Measurements from ENCODE around the gene SLF2. TPM values are rescaled to one million over a fixed set of nuclear protein-coding genes. Genes with fewer than 3 reads are reported as not detected.

Gene SLF2
- total RNA-seq, 1 donor from 2014 or later, result 22.2 TPM

DNA sequence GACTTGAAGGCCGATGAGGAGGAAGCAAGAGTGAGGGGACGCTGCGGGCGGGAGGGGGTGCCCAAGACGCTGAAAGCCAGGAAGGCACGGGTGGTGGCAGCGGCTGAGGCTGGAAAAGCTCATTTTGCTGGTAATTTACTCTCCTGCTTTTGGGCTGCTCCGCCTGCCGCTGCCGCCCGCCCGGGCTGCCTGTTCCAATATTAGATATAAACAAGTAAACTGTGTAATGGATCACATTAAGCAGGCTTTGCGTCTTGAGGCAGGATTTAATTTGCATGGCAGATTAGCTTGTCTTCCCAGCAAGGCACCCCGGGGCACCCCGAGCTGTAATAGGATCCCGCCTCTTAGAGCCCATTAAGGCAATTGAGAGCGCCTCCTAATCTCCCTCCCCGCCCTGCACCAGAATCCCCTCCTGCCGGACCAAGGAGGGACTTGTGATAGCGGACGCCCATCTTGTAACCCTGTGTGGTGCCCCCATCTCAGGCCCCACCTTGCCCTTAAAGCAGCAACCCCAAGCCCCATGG, 46.1 kb upstream of the SLF2 start:
- TF ChIP-seq, protein P1, sequence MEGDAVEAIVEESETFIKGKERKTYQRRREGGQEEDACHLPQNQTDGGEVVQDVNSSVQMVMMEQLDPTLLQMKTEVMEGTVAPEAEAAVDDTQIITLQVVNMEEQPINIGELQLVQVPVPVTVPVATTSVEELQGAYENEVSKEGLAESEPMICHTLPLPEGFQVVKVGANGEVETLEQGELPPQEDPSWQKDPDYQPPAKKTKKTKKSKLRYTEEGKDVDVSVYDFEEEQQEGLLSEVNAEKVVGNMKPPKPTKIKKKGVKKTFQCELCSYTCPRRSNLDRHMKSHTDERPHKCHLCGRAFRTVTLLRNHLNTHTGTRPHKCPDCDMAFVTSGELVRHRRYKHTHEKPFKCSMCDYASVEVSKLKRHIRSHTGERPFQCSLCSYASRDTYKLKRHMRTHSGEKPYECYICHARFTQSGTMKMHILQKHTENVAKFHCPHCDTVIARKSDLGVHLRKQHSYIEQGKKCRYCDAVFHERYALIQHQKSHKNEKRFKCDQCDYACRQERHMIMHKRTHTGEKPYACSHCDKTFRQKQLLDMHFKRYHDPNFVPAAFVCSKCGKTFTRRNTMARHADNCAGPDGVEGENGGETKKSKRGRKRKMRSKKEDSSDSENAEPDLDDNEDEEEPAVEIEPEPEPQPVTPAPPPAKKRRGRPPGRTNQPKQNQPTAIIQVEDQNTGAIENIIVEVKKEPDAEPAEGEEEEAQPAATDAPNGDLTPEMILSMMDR (IDR thresholded peaks at IDR 0.05; ENCODE audit: insufficient read depth, low read length, poor library complexity, severe bottlenecking), result no peak

DNA sequence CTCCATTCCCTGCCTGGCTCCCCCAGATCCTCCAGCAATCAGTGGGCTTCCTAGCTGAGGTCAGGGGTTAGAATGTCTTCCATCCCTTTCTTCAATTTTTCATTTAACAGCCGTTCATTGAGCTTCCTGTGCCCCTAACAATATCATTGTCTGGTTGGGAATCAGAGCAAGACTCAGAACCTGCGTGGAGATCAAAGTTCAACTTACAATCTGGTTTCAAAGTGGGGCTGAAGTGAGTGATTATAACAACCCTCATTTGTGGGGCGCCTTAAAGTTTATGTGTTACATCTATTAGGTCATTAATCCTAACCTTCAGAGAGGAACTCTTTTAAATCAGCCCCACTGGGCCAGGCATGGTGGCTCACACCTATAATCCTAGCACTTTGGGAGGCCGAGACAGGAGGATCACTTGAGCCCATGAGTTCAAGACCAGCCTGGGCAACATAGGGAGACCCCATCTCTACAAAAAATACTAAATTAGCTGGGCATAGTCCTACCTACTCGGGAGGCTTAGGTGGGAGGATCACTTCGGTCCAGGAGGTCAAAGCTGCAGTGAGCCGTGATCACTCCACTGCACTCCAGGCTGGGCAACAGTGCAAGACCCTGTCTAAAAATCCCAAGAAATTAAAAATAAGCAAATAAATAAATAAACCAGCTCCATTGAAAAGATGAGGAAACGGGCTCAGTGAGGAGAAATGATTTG, 45.4 kb upstream of the SLF2 start:
- Histone ChIP-seq H3K4me3 (ENCODE audit: low read depth, low read length) (no peak overlapping the region), H3K27me3 (ENCODE audit: control insufficient read depth, insufficient read depth, low read length) (peaks cover 18% of the 10 kb centered on the region)
- TF ChIP-seq, protein P1 (IDR thresholded peaks at IDR 0.05; ENCODE audit: insufficient read depth, low read length, poor library complexity, severe bottlenecking), result no peak

More for the DNA sequence above, 46.1 kb upstream of the SLF2 start:
- DNase-seq (ENCODE audit: low read depth), result no peak
- H3K4me3 ChIP-seq (ENCODE audit: low read depth, low read length), result no peak overlapping the region
- H3K36me3 ChIP-seq (ENCODE audit: control insufficient read depth, insufficient read depth, low read length), result no peaks in the 10 kb centered on the region
- peaks cover 18% of the 10 kb centered on the region for H3K27me3 ChIP-seq (ENCODE audit: control insufficient read depth, insufficient read depth, low read length)

DNA sequence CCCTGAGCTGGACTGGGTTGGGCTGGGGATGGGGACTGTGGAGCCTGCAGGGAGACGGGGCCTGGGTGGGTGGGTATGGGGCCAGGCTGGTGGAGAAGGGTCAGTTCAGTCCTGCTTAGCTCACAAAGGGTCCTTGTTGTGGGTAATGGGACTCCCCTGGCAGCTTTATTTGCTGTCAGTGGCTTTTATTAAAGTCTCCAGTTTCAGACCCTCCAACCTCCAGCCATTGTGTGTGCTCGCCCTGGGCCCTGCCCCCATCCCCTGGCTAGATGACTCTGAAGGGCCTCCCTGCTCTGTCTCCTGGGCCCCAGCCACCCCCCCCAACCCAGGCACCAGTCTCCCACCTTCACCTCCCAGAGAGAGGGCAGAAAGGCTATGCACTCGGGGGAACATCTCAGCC, 44.4 kb upstream of the SLF2 start:
- Histone ChIP-seq H3K27me3 (ENCODE audit: control insufficient read depth, insufficient read depth, low read length) (peaks cover 13% of the 10 kb centered on the region), H3K4me3 (ENCODE audit: low read depth, low read length) (no peak overlapping the region), H3K36me3 (ENCODE audit: control insufficient read depth, insufficient read depth, low read length) (no peaks in the 10 kb centered on the region)
- TF ChIP-seq, protein P1 (IDR thresholded peaks at IDR 0.05; ENCODE audit: insufficient read depth, low read length, poor library complexity, severe bottlenecking), result no peak
- no peak for DNase-seq (ENCODE audit: low read depth)

More for the DNA sequence above, 45.4 kb upstream of the SLF2 start:
- no peaks in the 10 kb centered on the region for H3K36me3 ChIP-seq (ENCODE audit: control insufficient read depth, insufficient read depth, low read length)
- DNase-seq (ENCODE audit: low read depth), result no peak

DNA sequence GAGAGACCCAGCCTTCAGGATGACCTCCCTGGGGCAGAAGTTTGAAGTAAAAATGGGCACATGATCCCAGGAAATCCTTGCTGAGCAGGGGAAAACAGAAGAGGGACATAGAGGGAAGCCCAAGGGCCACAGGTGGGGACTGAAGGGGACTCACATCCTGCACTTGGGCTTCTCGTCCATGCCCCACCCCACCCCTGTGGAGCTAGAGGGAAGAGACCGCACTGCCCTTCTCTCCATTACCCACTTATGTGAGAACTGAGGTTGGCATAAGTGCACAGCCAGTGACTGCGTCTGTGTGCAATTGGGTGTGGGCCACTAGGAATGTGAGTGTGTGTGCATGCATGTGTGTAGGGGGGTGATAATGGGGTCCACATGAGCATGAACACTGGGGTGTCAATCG, 43.4 kb upstream of the SLF2 start:
- Histone ChIP-seq H3K36me3 (ENCODE audit: control insufficient read depth, insufficient read depth, low read length) (no peaks in the 10 kb centered on the region), H3K27me3 (ENCODE audit: control insufficient read depth, insufficient read depth, low read length) (peaks cover 13% of the 10 kb centered on the region), H3K4me3 (ENCODE audit: low read depth, low read length) (no peak overlapping the region)
- TF ChIP-seq, protein P1 (IDR thresholded peaks at IDR 0.05; ENCODE audit: insufficient read depth, low read length, poor library complexity, severe bottlenecking), result no peak
- no peak for DNase-seq (ENCODE audit: low read depth)

DNA sequence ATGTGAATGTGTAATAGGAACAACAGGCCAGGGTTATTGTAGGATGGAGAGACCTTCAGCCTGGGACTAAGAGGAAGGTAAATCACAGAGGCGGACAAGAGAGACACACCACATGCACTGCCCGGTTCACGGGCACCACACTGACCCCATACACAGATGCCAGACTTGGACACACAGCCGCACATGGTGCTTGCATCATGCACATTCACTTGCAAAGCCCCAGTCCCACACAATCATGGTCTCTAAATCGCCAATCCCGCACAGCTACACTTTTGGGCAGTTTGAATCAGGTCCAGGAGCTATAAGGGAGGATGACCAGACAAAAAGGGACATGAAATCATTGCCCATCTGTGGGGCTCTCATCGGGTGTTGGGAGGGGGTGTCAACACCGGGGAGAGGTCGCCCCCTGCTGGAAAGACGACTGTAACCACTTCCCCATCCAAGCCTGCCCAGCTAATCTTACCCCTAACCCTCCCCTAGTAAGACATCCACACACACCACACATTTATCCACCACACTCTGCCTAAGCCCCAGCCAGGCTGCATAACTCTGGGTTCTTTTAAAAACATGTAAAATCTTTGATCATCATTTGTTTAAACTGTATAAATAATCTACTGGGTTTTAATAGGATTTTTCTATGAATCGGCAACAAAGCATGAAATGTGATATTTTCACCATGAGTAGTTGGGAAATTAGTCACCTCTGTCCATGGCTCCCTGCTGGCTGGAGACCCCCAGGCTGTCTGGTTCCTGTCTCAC, 40.5 kb upstream of the SLF2 start:
- H3K27me3 ChIP-seq (ENCODE audit: control insufficient read depth, insufficient read depth, low read length), result peaks cover under 1% of the 10 kb centered on the region
- no peak for DNase-seq (ENCODE audit: low read depth)
- H3K4me3 ChIP-seq (ENCODE audit: low read depth, low read length), result no peak overlapping the region
- TF ChIP-seq, protein P1 (IDR thresholded peaks at IDR 0.05; ENCODE audit: insufficient read depth, low read length, poor library complexity, severe bottlenecking), result peak; percentile 80
- no peaks in the 10 kb centered on the region for H3K36me3 ChIP-seq (ENCODE audit: control insufficient read depth, insufficient read depth, low read length)

Measured in kidney epithelial cell (primary cell).